CD14-positive monocyte (primary cell): ENCODE data around the gene MTUS2. TPM values are rescaled to one million over a fixed set of nuclear protein-coding genes. Genes with fewer than 3 reads are reported as not detected.

ENCODE experiments used
- DNase-seq, 3 donors: peaks; one replicate each; pipeline ENCODE4 v3.0.0-alpha.2; 2011 to 2022
- H2AFZ ChIP-seq: 2 replicates; pipeline ENCODE4 v1.6.0; 2012; ENCODE audit warnings: mild to moderate bottlenecking, low read depth, low read length, inconsistent platforms; ENCODE audit not compliant: insufficient read depth, poor library complexity, severe bottlenecking
- H3K27ac ChIP-seq, 2 donors: 1 replicate in 1 of 2; 2 replicates in 1 of 2; pipeline ENCODE4 v1.5.1; 2012 to 2013; ENCODE audit warnings: low read length in 2 of 2, control low read depth in 1 of 2, inconsistent platforms in 1 of 2, low read depth in 1 of 2, mild to moderate bottlenecking in 1 of 2
- H3K27me3 ChIP-seq, 2 donors: one replicate each; pipeline versions ENCODE4 v1.6.0 to v1.6.1; 2011 to 2013; ENCODE audit warnings: low read length in 2 of 2; ENCODE audit not compliant: control insufficient read depth in 2 of 2, insufficient read depth in 2 of 2
- H3K36me3 ChIP-seq, 2 donors: replicated peaks in 1 of 2; 1 replicate in 1 of 2; 2 replicates in 1 of 2; pipeline versions ENCODE4 v1.5.1 to v1.6.1; 2012 to 2013; ENCODE audit warnings: low read length in 2 of 2, control low read depth in 1 of 2, inconsistent platforms in 1 of 2, mild to moderate bottlenecking in 1 of 2; ENCODE audit not compliant: insufficient read depth in 2 of 2, control insufficient read depth in 1 of 2
- H3K4me1 ChIP-seq, 2 donors: 1 replicate in 1 of 2; 2 replicates in 1 of 2; pipeline versions ENCODE4 v1.5.1 to v1.6.1; 2012 to 2013; ENCODE audit warnings: low read length in 2 of 2, control low read depth in 1 of 2, inconsistent platforms in 1 of 2, mild to moderate bottlenecking in 1 of 2, moderate library complexity in 1 of 2; ENCODE audit not compliant: insufficient read depth in 2 of 2, control insufficient read depth in 1 of 2
- H3K4me2 ChIP-seq: replicated peaks from 2 replicates; pipeline ENCODE3; 2012; ENCODE audit warnings: low read length, moderate library complexity, mild to moderate bottlenecking; ENCODE audit not compliant: poor library complexity, severe bottlenecking; ENCODE audit errors: extremely low read depth
- H3K4me3 ChIP-seq, 3 experiments: fragments of 200-600 bp in 1 of 3; sonication (generic) in 1 of 3; replicated peaks in 1 of 3; 1 replicate in 2 of 3; 2 replicates in 1 of 3; pipeline ENCODE4 v1.5.1; 2011 to 2013; ENCODE audit warnings: low read length in 3 of 3, mild to moderate bottlenecking in 3 of 3, control low read depth in 2 of 3, low read depth in 2 of 3, inconsistent platforms in 1 of 3, moderate library complexity in 1 of 3
- H3K79me2 ChIP-seq: 2 replicates; pipeline ENCODE4 v1.6.0; 2012; ENCODE audit warnings: mild to moderate bottlenecking, control low read depth, inconsistent platforms, low read length, moderate library complexity; ENCODE audit not compliant: insufficient read depth
- H3K9ac ChIP-seq: 2 replicates; pipeline ENCODE4 v1.6.0; 2017; ENCODE audit warnings: low read length, mild to moderate bottlenecking; ENCODE audit not compliant: insufficient read depth, poor library complexity, severe bottlenecking
- H3K9me3 ChIP-seq, 2 donors: replicated peaks in 1 of 2; 1 replicate in 1 of 2; 2 replicates in 1 of 2; pipeline versions ENCODE4 v1.5.1 to v1.6.1; 2012 to 2013; ENCODE audit warnings: low read length in 2 of 2, control low read depth in 1 of 2; ENCODE audit not compliant: control insufficient read depth in 1 of 2, insufficient read depth in 1 of 2
- H4K20me1 ChIP-seq: 2 replicates; pipeline ENCODE4 v1.6.0; 2012; ENCODE audit warnings: mild to moderate bottlenecking, low read length, control low read depth, moderate library complexity; ENCODE audit not compliant: insufficient read depth
- H3K27ac Mint-ChIP-seq, 7 donors: one replicate each; pipeline ENCODE4 v1.8.0; 2020; ENCODE audit warnings: mild to moderate bottlenecking in 7 of 7, mixed read lengths in 7 of 7, moderate library complexity in 6 of 7, inconsistent platforms in 2 of 7
- H3K27me3 Mint-ChIP-seq, 3 donors: one replicate each; pipeline ENCODE4 v1.8.0; 2021 to 2022; ENCODE audit warnings: low read depth in 3 of 3, mild to moderate bottlenecking in 3 of 3, mixed read lengths in 3 of 3, moderate library complexity in 3 of 3, inconsistent platforms in 1 of 3
- H3K36me3 Mint-ChIP-seq, 2 donors: one replicate each; pipeline ENCODE4 v1.8.0; 2020; ENCODE audit warnings: mixed read lengths in 2 of 2, inconsistent platforms in 1 of 2, mild to moderate bottlenecking in 1 of 2
- H3K4me1 Mint-ChIP-seq: one replicate; pipeline ENCODE4 v1.8.0; 2020; ENCODE audit warnings: mild to moderate bottlenecking, mixed read lengths
- H3K4me3 Mint-ChIP-seq, 2 donors: one replicate each; pipeline ENCODE4 v1.8.0; 2020; ENCODE audit warnings: mild to moderate bottlenecking in 2 of 2, mixed read lengths in 2 of 2, moderate library complexity in 1 of 2
- H3K9me3 Mint-ChIP-seq, 7 donors: one replicate each; pipeline ENCODE4 v1.8.0; 2020 to 2022; ENCODE audit warnings: mixed read lengths in 7 of 7, mild to moderate bottlenecking in 6 of 7, moderate library complexity in 6 of 7, inconsistent platforms in 2 of 7
- WGBS: methylation state at CpG from one replicate; pipeline ENCODE4 v1.1.5; 2013; ENCODE audit warnings: missing lambda C conversion rate; ENCODE audit not compliant: insufficient coverage; 5-methylcytosine and 5-hydroxymethylcytosine counted together
- intact Hi-C, 2 donors: fragments of 100-400 bp; cut with micrococcal nuclease; formaldehyde crosslinking; loops; one replicate each; pipeline versions ENCODE4 v1.15.0 to v1.15.1; 2023
- polyA plus RNA-seq, 3 donors: library from polyadenylated mRNA; depleted of rRNA in 1 of 3; unstranded in 2 of 3; stranded (reverse) in 1 of 3; fragments of 300-500 nt in 2 of 3; fragments of >200 nt in 1 of 3; fragmentation: Illumina TruSeq in 2 of 3; gene quantifications; 1 replicate in 2 of 3; 2 replicates in 1 of 3; pipeline ENCODE4 v1.2.3, GENCODE V29; 2012 to 2021
- TF ChIP-seq, protein P1 (sequence below): fragments of 200-600 bp; IDR thresholded peaks from one replicate; pipeline ENCODE4 v1.8.0; 2022; ENCODE audit warnings: antibody characterized with exemption, mild to moderate bottlenecking

The MTUS2 gene
- polyA plus RNA-seq, 3 donors = 0.04 TPM; not detected in 2

DNA sequence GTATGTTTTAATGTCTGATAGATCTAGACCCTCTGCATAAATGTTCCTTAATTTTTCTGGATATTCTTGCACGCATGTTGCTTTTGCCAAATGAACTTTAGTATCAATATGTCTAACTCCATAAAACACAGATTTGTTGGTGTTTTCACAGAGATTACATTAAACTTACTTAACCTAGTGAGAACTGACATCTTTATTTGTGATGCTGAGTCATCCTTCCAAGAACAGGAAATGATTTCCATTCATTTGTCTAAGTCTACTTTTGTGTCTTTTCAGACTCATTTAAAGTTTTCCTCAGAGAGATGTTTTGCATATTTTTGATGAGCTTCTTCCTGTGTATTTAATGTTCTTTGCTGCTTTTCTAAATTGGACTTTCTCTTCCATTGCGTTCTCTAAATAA, 591.3 kb downstream of the MTUS2 start:
- no peaks in the 10 kb centered on the region for H3K4me1 Mint-ChIP-seq

DNA sequence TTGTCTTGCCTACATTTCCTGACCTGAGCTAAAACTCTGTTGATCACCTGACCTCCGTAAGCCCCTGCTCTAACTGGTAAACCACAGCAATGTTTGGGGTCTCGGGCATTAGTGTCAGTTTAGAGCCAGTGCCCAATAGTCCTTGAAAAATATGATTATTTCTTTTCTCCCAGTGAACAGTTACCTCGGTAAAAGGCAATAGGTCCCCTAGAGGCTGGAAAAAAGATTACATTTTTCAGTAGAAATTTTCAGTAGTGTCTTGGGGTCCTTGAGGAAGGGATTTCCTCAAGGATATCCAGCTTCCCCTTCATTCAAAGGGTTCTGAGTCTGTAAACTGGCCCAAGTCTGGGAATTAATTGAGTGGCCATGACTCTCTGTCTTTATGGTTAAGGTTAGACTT, 597.9 kb downstream of the MTUS2 start:
- WGBS = 100% methylated on average over 1 of the region's 3 CpGs
- intact Hi-C loops = no loop called here

More for the DNA sequence above, 591.3 kb downstream of the MTUS2 start:
- Mint-ChIP-seq H3K27me3 (peaks cover 4 to 7% (median 6%) of the 10 kb centered on the region in 3 donors), H3K4me3 (no peak overlapping the region), H3K27ac (no peak overlapping the region), H3K9me3 (peaks cover 0 to 10% (median 4%) of the 10 kb centered on the region in 7 donors), H3K36me3 (no peaks in the 10 kb centered on the region)
- H3K9me3 ChIP-seq = peaks cover 3 to 7% of the 10 kb centered on the region in 2 donors
- no peak overlapping the region for H3K4me3 ChIP-seq
- TF ChIP-seq, protein P1, sequence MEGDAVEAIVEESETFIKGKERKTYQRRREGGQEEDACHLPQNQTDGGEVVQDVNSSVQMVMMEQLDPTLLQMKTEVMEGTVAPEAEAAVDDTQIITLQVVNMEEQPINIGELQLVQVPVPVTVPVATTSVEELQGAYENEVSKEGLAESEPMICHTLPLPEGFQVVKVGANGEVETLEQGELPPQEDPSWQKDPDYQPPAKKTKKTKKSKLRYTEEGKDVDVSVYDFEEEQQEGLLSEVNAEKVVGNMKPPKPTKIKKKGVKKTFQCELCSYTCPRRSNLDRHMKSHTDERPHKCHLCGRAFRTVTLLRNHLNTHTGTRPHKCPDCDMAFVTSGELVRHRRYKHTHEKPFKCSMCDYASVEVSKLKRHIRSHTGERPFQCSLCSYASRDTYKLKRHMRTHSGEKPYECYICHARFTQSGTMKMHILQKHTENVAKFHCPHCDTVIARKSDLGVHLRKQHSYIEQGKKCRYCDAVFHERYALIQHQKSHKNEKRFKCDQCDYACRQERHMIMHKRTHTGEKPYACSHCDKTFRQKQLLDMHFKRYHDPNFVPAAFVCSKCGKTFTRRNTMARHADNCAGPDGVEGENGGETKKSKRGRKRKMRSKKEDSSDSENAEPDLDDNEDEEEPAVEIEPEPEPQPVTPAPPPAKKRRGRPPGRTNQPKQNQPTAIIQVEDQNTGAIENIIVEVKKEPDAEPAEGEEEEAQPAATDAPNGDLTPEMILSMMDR = no peak
- no CpG with 5 or more reads among the region's 2 CpGs for WGBS
- no peak overlapping the region for H3K27ac ChIP-seq
- no peaks in the 10 kb centered on the region for H3K79me2 ChIP-seq
- no peak overlapping the region for H3K9ac ChIP-seq
- H3K27me3 ChIP-seq = no peaks in the 10 kb centered on the region
- H3K4me2 ChIP-seq = no peak overlapping the region
- no peaks in the 10 kb centered on the region for H4K20me1 ChIP-seq
- no peaks in the 10 kb centered on the region for H3K4me1 ChIP-seq
- intact Hi-C loops = no loop called here
- no peak overlapping the region for H2AFZ ChIP-seq
- no peak for DNase-seq
- no peaks in the 10 kb centered on the region for H3K36me3 ChIP-seq

More for the DNA sequence above, 597.9 kb downstream of the MTUS2 start:
- H3K9me3 Mint-ChIP-seq = peaks cover 0 to 2% (median 0%) of the 10 kb centered on the region in 7 donors
- no peak overlapping the region for H3K4me3 ChIP-seq
- H3K9me3 ChIP-seq = no peaks in the 10 kb centered on the region
- H3K79me2 ChIP-seq = no peaks in the 10 kb centered on the region
- no peak overlapping the region for H3K9ac ChIP-seq
- no peaks in the 10 kb centered on the region for H3K4me1 ChIP-seq
- no peak overlapping the region for H3K4me3 Mint-ChIP-seq
- no peak overlapping the region for H3K4me2 ChIP-seq
- H3K27me3 ChIP-seq = peaks cover 0 to 3% of the 10 kb centered on the region in 2 donors
- no peak overlapping the region for H3K27ac Mint-ChIP-seq
- no peaks in the 10 kb centered on the region for H3K36me3 Mint-ChIP-seq
- TF ChIP-seq, protein P1 = no peak
- no peak overlapping the region for H2AFZ ChIP-seq
- H3K36me3 ChIP-seq = no peaks in the 10 kb centered on the region
- H3K4me1 Mint-ChIP-seq = no peaks in the 10 kb centered on the region
- H3K27ac ChIP-seq = no peak overlapping the region
- no peak for DNase-seq
- no peaks in the 10 kb centered on the region for H4K20me1 ChIP-seq
- peaks cover 1 to 10% (median 3%) of the 10 kb centered on the region in 3 donors for H3K27me3 Mint-ChIP-seq
